Bronchial epithelial cell (primary cell): Measurements from ENCODE around the gene KIF1A. TPM values are rescaled to one million over a fixed set of nuclear protein-coding genes. Genes with fewer than 3 reads are reported as not detected.

Experiments
- DNase-seq: peaks from one replicate; pipeline ENCODE4 v3.0.0-alpha.2; 2010; ENCODE audit warnings: low read depth
- FAIRE-seq: peaks from 2 replicates; lab custom pipeline; 2011; peaks lifted over from hg19 to GRCh38; lab: Jason Lieb, UNC
- H3K27me3 ChIP-seq: 2 replicates; pipeline ENCODE4 v1.5.1; 2011; ENCODE audit warnings: low read length; ENCODE audit not compliant: control insufficient read depth, insufficient read depth
- H3K36me3 ChIP-seq: 2 replicates; pipeline ENCODE4 v1.5.1; 2011; ENCODE audit warnings: low read length; ENCODE audit not compliant: control insufficient read depth, insufficient read depth
- H3K4me3 ChIP-seq: 2 replicates; pipeline ENCODE4 v1.5.1; 2011; ENCODE audit warnings: mild to moderate bottlenecking, low read depth, low read length, control low read depth
- CTCF ChIP-seq: IDR thresholded peaks from 2 replicates; pipeline ENCODE4 v1.5.1; 2011; ENCODE audit warnings: mild to moderate bottlenecking, moderate library complexity, low read length, control low read depth, inconsistent platforms; ENCODE audit not compliant: insufficient read depth, severe bottlenecking
- total RNA-seq: library from RNA; depleted of rRNA; stranded (reverse); fragments of >200 nt; gene quantifications from 2 replicates; pipeline ENCODE4 v1.2.1, GENCODE V29; 2014

Gene KIF1A
- total RNA-seq, 1 donor from 2014 or later: not detected

- FAIRE-seq: no peak
- Histone ChIP-seq H3K4me3 (no peak overlapping the region), H3K27me3 (no peaks in the 10 kb centered on the region), H3K36me3 (no peaks in the 10 kb centered on the region)
- no peak for TF ChIP-seq CTCF
- no peak for DNase-seq
Measured at GRCh38 chr2:240864475-240864874, 44.5 kb upstream of the KIF1A start.

- DNase-seq (no peak), FAIRE-seq (no peak)
- no peaks in the 10 kb centered on the region for H3K27me3 ChIP-seq
- H3K4me3 ChIP-seq: no peak overlapping the region
- no peaks in the 10 kb centered on the region for H3K36me3 ChIP-seq
- no peak for TF ChIP-seq CTCF
Measured at GRCh38 chr2:240861547-240861946, 41.5 kb upstream of the KIF1A start.

- FAIRE-seq (peak; percentile 83), DNase-seq (no peak)
- Histone ChIP-seq H3K4me3 (no peak overlapping the region), H3K27me3 (no peaks in the 10 kb centered on the region), H3K36me3 (no peaks in the 10 kb centered on the region)
- TF ChIP-seq CTCF: no peak
Measured at GRCh38 chr2:240858871-240859270, 38.9 kb upstream of the KIF1A start.

GRCh38 chr2:240858321-240858720, 38.3 kb upstream of the KIF1A start:
- Histone ChIP-seq H3K27me3 (no peaks in the 10 kb centered on the region), H3K36me3 (no peaks in the 10 kb centered on the region), H3K4me3 (no peak overlapping the region)
- no peak for FAIRE-seq
- TF ChIP-seq CTCF: no peak
- DNase-seq: no peak

GRCh38 chr2:240857039-240858008, 37.3 kb upstream of the KIF1A start:
- TF ChIP-seq CTCF: no peak
- Histone ChIP-seq H3K36me3 (no peaks in the 10 kb centered on the region), H3K27me3 (no peaks in the 10 kb centered on the region), H3K4me3 (no peak overlapping the region)
- no peak for FAIRE-seq
- DNase-seq: no peak
